NOMO-1 treated with DMSO at 0.1 percent for 48 hours (cell line): ENCODE measurements around the gene WDTC1.
A peak's percentile ranks its signal among the peaks of the same experiment; 100 is the strongest.

Experiments used
- DNase-seq: peaks from one replicate; lab custom pipeline; 2025; ENCODE audit not compliant: unreplicated experiment; lab: John Stamatoyannopoulos, UW

WDTC1 gene

GRCh38 chr1:27300341-27301051, 66.1 kb downstream of the WDTC1 start:
- peak; percentile 67 for DNase-seq

- DNase-seq = no peak
These were observed 66.6 kb downstream of the WDTC1 start for GRCh38 chr1:27301052-27301422.

DNA sequence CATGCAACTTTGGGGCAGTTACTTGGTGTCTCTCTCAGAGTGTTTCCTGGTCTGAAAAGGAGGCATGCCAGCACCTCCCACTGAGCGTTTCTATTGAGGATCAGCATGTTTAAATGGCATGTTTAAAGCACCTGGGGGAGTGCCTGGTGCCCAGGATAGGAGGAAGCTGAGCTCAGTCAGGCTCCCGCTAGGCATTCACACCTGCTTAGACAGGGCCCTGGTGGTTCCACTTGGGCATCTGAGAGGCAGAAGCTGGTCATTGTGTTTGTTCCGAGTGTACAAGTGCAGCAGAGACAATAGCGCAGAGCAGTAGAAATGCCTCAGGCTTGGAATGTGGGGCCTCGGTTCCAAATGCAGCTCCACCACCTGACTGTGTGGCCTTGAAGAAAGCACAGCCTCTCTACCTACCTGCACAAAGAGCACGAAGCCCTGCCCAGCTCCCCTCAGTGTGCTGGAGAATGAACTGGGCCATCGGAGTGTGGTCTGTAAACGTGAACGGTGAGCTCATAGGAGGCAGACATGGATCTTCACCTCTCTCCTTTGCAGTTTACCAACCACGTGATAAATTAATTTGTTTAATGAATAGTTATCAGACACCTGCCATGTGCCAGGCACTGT, 67.3 kb downstream of the WDTC1 start:
- DNase-seq = no peak

DNA sequence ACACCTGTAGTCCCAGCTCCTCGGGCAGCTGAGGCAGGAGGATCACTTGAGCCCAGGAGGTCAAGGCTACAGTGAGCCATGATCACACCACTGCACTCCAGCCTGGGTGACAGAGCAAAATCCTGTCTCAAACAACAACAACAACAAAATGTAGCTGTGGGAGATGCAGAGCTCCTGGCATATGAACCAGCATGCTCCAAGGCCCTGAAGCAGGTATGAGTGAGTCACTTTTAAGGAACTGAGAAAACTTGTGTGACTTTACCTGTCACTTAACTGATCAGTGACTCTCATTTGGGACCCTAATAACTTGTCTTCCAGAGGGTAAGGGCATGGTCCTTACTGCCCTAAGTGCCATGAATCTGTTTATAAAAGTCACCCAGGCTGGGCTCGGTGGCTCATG, 68.2 kb downstream of the WDTC1 start:
- DNase-seq = no peak

- DNase-seq = no peak
These were observed 69.1 kb downstream of the WDTC1 start for GRCh38 chr1:27303509-27303908.

DNA sequence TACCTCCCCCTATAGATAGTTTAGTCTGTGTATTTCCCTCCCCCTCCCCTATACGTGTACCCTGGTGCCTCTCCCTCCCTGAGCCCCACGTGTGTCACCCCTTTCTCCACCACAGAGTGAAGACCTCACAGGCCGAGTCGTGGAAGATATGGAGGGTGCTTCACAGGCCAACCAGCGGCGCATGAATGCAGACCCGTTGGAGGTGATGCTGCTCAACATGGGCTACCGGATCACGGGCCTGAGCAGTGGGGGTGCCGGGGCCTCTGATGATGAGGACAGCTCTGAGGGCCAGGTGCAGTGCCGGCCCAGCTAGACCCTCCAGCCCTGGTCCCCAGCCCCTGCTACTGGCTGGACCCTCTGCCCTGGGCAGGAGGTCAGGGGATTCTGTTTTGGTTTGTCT, 71.6 kb downstream of the WDTC1 start:
- no peak for DNase-seq

DNA sequence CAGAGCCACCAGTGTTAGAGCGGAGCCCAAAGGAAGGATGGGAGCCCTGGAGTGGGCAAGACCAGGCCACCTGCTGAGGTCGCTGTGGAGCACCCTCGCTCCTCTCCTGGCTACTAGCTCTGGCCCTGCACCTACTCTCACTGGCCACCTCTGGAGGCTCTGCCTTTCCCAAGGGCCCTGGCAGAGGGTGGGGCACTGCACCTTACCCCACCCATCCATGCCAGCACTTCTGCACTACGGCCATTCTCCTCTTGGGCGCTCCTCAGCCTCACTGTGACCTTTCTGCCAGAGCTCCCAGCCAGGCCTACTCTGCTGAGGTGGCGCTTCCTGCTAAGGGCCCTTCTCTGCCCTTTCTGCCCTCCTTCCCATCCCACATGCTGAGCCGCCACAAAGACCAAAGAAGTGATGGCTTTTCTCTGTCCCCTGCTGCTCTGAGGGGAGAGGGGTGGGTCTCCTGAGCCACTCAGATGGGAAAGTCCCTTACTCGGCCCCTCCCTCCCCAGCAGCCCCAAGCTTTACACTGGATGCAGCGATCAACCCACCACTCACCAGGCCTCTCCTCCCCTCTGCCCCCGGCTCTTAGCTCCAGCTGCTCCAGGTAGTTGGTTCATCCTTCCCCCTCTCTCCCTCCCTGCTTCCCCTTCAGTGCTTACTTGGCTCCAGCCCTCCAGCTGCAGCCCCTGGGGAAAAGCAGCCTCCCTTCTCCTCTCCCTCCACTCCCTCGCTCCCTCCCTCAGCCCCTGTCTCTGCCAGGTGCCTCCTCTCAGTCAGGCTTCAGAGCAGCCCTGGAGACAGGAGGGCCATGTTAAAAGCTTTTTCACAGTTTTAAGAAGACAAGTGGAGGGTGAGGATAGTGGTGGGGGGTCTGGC, 72.7 kb downstream of the WDTC1 start:
- DNase-seq = no peak

DNA sequence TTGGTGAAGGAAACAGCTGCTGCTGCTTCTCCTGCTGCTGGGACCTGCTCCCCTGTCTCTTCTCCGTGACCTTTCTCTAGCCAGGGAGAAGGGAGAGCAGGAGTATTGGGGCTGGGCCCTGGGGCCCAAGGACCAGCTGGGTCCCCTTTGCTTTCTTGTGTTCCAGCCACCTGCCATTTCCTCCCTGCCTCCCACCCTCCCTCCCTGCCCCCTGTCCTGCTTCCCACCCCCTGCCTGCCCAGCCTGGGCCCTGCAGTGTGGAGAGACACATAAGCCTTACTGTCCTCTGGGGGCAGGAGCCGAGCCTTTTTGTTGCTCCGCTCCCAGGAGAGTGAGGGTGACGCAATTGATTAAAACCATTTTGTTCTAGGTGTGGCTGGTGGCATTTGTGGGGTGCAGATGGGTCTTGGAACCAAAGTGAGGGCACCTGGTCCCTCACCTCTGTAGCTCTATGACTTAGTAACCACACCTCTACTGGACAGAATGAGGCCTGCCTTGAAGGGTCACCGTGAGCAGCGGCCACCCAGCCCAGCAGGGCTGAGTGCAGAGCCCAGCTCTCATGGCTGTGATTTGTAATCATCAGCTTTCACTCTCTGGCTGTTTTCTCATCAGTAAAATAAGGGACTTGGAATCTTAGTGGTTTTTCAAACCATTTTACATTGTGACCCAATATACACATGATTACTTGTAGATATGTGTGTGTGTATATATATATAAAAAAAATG, 73.6 kb downstream of the WDTC1 start:
- no peak for DNase-seq

GRCh38 chr1:27314169-27314568, 79.7 kb downstream of the WDTC1 start:
- DNase-seq = no peak

DNA sequence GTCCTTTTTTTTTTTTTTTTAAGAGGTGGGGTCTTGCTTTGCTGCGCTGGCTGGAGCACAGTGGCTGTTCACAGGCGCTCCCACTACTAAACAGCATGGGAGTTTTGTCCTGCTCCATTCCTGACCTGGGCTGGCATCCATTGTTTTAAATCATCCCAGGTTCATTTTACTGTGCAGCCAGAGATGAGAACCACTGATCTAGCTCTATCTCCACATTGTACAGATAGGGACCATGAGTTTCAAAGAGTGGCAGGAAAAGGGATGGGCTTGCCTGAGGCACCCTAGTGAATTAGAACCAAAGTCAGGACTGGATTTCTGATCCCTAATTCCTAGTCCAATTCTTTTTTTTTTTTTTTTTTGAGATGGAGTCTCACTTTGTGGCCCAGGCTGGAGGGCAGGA, 80.3 kb downstream of the WDTC1 start:
- no peak for DNase-seq

DNA sequence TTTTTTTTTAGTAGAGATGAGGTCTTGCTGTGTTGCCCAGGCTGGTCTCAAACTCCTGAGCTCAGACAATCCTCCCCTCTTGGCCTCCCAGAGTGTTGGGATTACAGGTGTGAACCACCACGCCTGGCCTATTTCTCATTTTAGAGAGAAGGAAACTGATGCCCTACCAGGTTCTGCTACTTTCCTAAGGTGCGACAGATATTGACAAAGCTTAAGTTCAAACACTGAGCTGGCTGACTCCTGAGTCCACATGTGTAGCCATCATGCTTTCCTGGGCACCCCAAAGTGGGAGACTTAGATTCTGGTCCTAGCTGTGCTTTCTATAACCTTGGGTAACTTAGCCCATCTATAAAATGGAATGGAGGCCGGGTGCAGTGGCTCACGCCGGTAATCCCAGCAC, 82.4 kb downstream of the WDTC1 start:
- no peak for DNase-seq

DNA sequence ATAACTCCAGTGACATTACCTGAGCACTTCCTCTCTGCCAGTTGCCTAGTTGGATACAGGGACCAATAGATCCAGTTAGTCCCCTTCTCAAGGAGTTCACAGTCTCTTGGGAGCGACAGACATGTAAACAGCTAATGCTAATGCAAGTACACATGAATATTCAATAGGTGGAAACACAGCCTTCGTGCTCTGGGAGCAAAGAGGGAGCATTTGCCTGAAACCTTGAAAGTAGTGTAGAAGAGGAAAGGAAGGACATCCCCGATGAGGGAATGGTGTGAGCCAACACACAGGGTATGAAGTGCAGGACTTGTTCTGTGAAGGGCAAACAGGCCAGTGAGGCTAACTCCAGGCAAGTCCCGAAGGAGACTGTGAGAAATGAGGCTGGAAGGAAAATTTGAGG, 83.7 kb downstream of the WDTC1 start:
- DNase-seq = no peak

DNA sequence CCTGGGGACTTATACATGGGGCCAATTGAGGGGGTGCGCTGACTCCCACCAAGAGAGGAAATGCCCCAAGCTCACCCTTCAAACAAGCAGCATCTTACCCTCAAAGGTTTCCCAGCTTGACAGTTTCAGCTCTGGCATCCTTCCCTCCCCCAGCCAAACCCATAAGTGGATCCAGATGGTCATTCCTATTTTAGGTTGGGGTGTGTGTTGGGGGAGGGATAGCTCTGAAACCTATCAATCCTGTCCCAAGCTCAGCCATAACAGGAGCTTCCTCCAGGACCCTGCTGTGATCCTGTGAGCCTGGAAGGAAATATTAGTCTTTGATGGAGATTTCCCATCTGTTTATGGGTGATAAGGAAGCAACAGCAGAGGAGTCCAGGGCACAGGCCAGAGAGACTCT, 84.2 kb downstream of the WDTC1 start:
- DNase-seq = no peak

- peak; percentile 98 for DNase-seq
These were observed 87.6 kb downstream of the WDTC1 start, which contains the start of gene TMEM222 for GRCh38 chr1:27321813-27322568. Gene TMEM222 (plus strand): TSS chr1:27322163. CDS start chr1:27322198, 35 bp downstream.

DNA sequence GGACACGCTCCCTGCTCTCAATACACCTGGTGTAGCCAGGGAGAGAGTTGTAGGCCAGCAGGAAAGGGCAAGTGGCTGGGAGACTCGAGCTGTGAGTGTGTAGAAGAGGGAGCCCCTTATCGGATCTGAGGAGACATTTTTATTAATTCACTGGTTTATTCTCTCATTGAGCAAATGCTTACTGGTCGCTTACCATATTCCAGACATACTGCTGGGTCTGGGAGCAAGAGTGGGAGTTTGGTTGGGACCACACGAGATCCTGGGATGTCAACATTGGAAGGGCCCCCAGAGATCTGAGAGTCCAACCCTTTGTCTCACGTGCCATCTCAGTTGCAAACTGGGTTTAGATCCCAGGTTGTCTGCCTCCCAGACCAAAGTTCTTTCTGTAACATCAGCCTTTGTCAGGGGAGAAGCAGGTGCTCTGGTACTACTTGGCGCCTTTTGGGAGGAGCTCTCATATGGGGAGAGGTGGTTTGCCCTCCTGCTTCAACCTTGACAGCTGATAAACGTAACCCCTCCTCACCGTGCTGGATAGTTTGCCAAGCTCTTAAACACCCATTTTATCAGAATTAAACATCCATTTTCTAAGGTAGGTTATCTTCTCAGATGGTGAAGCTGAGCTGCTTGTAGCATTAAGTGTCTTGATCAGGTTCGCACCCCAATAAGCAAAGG, 88.3 kb downstream of the WDTC1 start:
- no peak for DNase-seq

- DNase-seq = no peak
These were observed 90.9 kb downstream of the WDTC1 start for GRCh38 chr1:27325286-27325685.

GRCh38 chr1:27327964-27328363, 93.5 kb downstream of the WDTC1 start:
- DNase-seq = no peak

DNA sequence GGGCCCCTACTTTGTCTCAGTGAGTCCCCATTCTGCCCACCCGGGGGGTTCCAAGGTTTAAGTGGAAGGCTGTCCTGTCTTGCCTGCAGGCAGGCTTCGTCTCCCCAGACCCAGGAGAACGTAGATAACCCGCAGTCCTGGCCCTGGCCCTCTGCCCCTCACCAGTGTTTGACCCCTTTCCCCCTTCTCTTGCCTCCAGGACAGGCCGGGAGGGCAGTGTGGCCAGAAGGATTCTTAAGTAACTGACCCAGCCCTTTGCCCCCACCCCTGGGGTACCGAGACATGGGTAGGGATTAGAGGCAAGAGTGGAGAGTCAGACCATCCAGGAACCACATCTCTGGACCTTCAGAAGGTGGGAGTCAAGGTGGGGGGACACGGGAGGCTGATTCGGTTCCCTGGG, 96.4 kb downstream of the WDTC1 start:
- DNase-seq = no peak

DNA sequence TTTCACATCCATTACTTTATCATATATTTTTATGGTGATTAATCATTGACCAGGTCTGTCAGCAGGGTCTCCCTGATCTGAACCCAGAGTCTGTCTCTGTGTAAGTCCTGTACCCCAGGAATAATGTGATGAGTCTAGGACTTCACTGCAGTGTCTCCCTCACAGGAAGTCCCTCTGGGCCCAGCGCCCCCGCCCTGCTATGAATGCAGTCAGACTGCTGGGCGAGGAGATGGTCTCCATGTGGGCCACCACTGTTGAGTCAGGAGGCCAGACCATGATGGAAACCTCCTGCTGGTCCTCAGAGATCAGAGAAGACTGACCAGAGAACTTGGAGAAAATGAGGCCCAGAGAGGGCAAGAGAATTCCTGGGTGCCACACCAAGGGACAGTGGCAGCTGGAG, 97.0 kb downstream of the WDTC1 start:
- no peak for DNase-seq

DNA sequence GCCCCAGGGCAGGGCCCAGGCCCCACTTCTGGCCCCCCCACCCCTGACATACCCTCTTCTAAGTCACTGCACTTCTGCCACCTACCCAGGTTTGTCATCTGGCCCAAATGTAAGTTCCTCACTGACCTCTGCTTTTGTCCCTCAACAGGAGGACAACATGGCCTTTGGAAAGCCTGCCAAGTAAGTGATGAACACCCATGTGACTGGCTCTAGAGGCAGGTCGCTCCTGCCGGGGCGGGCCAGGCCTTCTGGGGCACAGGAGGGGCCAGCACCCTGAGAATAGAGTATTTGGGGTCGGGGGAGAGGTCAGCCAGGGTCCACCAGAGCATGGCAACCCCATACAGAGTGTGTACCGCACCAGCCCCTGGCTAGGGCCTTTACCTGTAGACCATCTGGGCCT, 97.5 kb downstream of the WDTC1 start:
- DNase-seq = no peak
